GM19035 (cell line): ENCODE measurements around the gene TOPBP1.
"Not testable (repeated sequence)": the region's sequence is repeated elsewhere in the genome, so short reads cannot be mapped to it uniquely, and the experiment has no call there.

Experiments
- ATAC-seq: cut with Tn5 transposase; IDR thresholded peaks from one replicate; pipeline ENCODE4 v1.9.1; 2021; ENCODE audit not compliant: unreplicated experiment

The TOPBP1 gene

GRCh38 chr3:133674290-133674919 is 12.7 kb upstream of the TOPBP1 start:
- ATAC-seq = no peak

DNA sequence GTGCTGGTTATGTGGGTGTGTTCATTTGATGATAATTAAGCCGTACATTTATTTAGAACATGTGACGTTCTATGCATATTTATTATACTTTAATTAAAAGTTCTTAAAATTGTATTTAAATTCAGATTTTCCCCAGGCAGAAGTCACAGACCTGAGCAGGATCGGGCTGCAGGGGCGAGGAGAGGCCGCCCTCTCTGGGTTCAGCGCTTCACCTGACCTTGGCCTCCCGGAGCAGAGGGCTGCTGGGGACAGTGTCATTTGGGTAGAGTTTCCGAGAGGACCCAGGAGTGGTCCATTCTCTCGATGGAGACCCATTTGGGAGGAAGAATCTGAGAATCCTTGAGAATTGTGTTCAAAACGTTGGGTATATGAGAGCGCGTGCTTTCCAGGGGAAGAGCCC is 12.0 kb upstream of the TOPBP1 start:
- ATAC-seq = no peak

DNA sequence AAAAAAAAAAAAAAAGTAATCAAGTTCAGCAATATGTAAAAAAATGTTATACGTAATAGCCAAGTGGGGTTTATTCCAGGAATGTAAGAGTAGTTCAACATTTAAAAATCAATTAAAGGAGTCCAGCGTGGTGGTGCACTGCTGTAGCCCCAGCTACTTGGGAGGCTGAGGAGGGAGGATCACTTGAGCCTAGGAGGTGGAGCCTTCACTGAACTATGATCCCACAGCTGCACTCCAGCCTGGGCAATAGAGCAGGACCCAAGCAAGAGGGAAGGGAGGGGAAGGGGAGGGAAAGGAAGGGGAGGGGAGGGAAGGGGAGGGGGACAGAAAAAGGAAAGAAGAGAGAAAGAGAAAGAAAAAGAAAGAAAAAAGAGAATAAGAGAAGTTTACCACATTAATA is 10.7 kb upstream of the TOPBP1 start:
- no peak for ATAC-seq

- ATAC-seq = no peak
Observed at GRCh38 chr3:133670525-133670995, 8.8 kb upstream of the TOPBP1 start.

GRCh38 chr3:133669949-133670524 is 8.3 kb upstream of the TOPBP1 start:
- no peak for ATAC-seq

GRCh38 chr3:133667118-133667517 is 5.4 kb upstream of the TOPBP1 start:
- no peak for ATAC-seq

GRCh38 chr3:133665188-133665587 is 3.4 kb upstream of the TOPBP1 start:
- not testable (repeated sequence) for ATAC-seq

- ATAC-seq = peak; percentile 44
Observed at GRCh38 chr3:133663569-133664313, 2.0 kb upstream of the TOPBP1 start.

DNA sequence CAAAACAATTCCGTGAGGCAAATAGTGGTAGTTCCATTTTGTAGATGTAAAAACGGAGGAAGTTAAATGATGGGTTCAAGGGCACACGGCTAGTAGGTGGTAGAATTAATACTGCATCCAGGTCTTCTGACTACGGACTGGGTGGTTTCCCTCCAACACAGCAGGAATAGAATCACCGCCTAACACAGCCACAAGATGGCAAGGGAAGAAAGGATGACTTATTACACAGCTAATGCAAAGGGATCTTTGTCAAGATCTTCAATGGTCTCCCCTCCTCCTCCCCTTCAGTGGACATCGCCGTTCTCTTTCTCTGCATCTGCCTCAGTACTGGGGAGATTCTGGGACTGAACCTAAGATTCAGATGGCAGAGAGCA is 524 bp upstream of the TOPBP1 start:
- ATAC-seq = peak; percentile 42

- ATAC-seq = no peak
Observed at GRCh38 chr3:133659806-133660205, 1.9 kb downstream of the TOPBP1 start.

DNA sequence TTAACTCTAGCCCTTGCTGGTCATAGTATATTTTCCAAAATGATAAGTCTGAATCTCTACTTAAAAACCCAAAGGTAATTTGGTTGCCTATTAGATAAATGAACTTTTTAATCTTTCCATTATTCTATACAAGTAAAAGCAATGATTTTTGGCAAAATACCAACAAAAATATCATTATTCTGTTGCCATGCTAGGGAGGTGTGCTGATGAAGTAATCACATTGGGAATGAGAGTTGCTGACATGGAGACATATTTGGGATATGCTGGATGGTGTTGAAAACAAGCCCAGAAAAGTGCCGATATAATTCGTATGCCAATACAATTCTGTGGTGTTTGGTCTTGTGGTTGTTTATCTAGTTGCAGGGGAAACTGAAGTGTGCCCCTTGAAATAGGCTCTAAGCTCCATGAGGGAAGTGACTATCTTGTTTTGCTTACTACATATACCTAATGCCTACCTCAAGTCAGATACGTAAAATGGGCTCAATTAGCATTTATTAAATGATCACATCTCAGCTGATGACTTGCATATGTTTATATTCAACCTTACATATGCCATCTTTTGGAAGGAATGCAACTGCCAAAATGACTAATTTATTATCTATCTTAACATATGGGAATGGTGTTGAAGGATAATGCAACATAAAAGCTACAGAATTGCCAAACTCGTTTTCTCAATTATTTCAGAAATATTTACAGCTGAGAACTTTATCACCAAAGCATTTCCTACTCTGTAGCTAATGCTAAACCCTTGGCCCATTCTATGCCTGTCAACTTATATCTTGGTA is 5.8 kb downstream of the TOPBP1 start:
- ATAC-seq = no peak

- no peak for ATAC-seq
Observed at GRCh38 chr3:133649486-133650068, 12.2 kb downstream of the TOPBP1 start.

DNA sequence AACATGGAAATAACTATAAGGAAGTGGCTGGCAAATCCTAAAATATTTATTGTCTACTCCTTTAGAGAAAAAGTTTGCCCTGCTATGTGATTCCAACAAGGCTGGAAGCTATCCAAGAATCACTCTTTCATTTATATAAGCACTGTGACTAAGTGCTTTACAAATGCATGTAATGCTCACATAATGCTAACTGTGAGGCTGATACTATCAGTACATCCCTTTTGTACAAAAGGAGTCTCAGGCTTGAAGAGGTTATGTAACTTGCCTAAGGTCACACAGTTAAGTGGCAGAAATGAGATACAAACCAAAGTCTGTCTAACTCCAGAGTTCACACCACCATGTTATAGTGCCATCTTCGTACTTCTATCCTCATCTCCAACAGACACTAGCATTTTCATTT is 17.0 kb downstream of the TOPBP1 start:
- no peak for ATAC-seq

- ATAC-seq = no peak
Observed at GRCh38 chr3:133643611-133644010, 18.1 kb downstream of the TOPBP1 start.

GRCh38 chr3:133641254-133641653 is 20.5 kb downstream of the TOPBP1 start:
- ATAC-seq = no peak

DNA sequence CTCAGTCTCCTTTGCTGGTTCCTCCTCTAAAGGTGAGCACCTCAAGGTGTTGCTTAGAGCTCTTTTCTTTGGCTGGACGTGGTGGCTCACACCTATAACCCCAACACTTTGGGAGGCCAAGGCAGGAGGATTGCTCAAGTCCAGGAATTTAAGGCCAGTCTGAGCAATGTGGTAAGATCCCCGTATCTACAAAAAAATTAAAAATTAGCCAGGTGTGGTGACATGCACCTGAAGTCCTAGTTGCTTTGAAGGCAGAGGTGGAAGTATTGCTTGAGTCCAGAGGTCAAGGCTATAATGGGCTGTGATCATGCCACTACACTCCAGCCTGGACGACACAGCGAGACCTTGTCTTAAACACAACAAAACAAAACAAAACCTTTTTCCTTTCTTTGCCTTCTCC is 28.3 kb downstream of the TOPBP1 start:
- ATAC-seq = no peak

GRCh38 chr3:133629146-133629545 is 32.6 kb downstream of the TOPBP1 start:
- no peak for ATAC-seq

- ATAC-seq = no peak
Observed at GRCh38 chr3:133627789-133628188, 34.0 kb downstream of the TOPBP1 start.

GRCh38 chr3:133620066-133620784 is 41.5 kb downstream of the TOPBP1 start:
- ATAC-seq = peak; percentile 100

DNA sequence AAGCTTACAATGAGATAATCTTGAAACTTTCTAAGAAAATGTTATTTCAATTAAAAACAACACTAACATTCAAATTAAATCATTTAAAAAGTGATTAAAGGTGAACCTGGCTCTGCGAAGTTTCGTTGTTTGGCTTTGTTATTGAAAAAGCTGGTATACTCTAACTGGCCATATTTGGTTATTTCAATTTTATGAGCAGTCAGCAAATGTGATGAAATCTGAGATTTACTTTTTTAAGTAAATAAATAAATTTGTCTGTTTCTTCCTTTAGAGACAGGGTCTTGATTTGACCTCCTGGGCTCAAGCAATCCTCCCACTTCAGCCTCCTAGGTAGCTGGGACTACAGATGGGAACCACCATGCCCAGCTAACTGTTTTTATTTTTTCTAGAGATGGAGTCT is 50.2 kb downstream of the TOPBP1 start:
- ATAC-seq = no peak

GRCh38 chr3:133610031-133610430 is 51.7 kb downstream of the TOPBP1 start:
- ATAC-seq = no peak
